ENCODE results near the gene SOX10. TPM values are rescaled to one million over a fixed set of nuclear protein-coding genes. Genes with fewer than 3 reads are reported as not detected.
"Not testable (repeated sequence)": the region's sequence is repeated elsewhere in the genome, so short reads cannot be mapped to it uniquely, and the experiment has no call there.

The SOX10 gene
- total and polyA plus RNA-seq, 2 donors (not counting 1 experiment from before 2014, with no cell fraction given): not detected

GRCh38 chr22:37951305-37951704 is 33.0 kb downstream of the SOX10 start:
- Histone ChIP-seq H3K27me3 (replicated peaks in 1 of 4; ENCODE audit: control extremely low read depth in 1 of 4, control insufficient read depth in 3 of 4, insufficient read depth in 4 of 4, low read length in 3 of 4) (peaks cover 2 to 14% (median 8%) of the 10 kb centered on the region in 4 experiments), H3K4me3 (ENCODE audit: control extremely low read depth in 1 of 5, extremely low read depth in 1 of 5, insufficient read depth in 1 of 5, low read depth in 2 of 5, low read length in 4 of 5) (no peak overlapping the region), H3K9me3 (ENCODE audit: control extremely low read depth in 1 of 3, control insufficient read depth in 2 of 3, insufficient read depth in 1 of 3, low read length in 2 of 3) (no peaks in the 10 kb centered on the region), H2AFZ (ENCODE audit: insufficient read depth, low read depth, low read length, poor library complexity, severe bottlenecking) (no peak overlapping the region), H3K79me2 (ENCODE audit: control insufficient read depth, insufficient read depth, low read length) (peaks cover 19% of the 10 kb centered on the region), H3K36me3 (replicated peaks in 1 of 2; ENCODE audit: control extremely low read depth in 1 of 2, control insufficient read depth in 1 of 2, extremely low read depth in 1 of 2, insufficient read depth in 2 of 2, low read length in 1 of 2) (no peaks in the 10 kb centered on the region), H4K20me1 (ENCODE audit: control insufficient read depth, insufficient read depth, low read length, poor library complexity, severe bottlenecking) (no peaks in the 10 kb centered on the region), H3K4me1 (ENCODE audit: control insufficient read depth in 2 of 2, insufficient read depth in 2 of 2, low read length in 2 of 2) (peaks cover 17 to 20% of the 10 kb centered on the region in 2 donors), H3K9ac (ENCODE audit: low read length) (no peak overlapping the region), H3K27ac (ENCODE audit: low read length in 2 of 2) (no peak overlapping the region), H3K4me2 (replicated peaks; ENCODE audit: low read depth, low read length, poor library complexity, severe bottlenecking) (no peak overlapping the region)
- Mint-ChIP-seq H3K4me3 (peak overlapping the region; percentile 50), H3K9me3 (ENCODE audit: insufficient read depth) (no peaks in the 10 kb centered on the region), H3K27ac (no peak overlapping the region), H3K4me1 (peaks cover 26% of the 10 kb centered on the region), H3K27me3 (peaks cover 14% of the 10 kb centered on the region)
- whole genome bisulfite sequencing (ENCODE audit: insufficient coverage): 87% methylated on average over 3 of the region's 8 CpGs
- ATAC-seq (ENCODE audit: low read depth) (no peak), DNase-seq (no peak)
- CTCF ChIA-PET: no interaction called here
- POLR2A ChIA-PET: no interaction called here
- intact Hi-C loops (cut with micrococcal nuclease): loop anchor here (5.0 kb wide), 1 partner anchor 134 kb away; no protein-coding TSS in a partner anchor
- TF ChIP-seq CTCF (IDR thresholded peaks at IDR 0.05) (no peak), EZH2 (IDR thresholded peaks at IDR 0.05; ENCODE audit: borderline replicate concordance, insufficient read depth, low read depth, low read length, poor library complexity, severe bottlenecking) (no peak)

GRCh38 chr22:37947142-37947795 is 37.1 kb downstream of the SOX10 start:
- H3K4me3 ChIP-seq (ENCODE audit: control extremely low read depth in 1 of 5, extremely low read depth in 1 of 5, insufficient read depth in 1 of 5, low read depth in 2 of 5, low read length in 4 of 5); H3K36me3 ChIP-seq (replicated peaks in 1 of 2; ENCODE audit: control extremely low read depth in 1 of 2, control insufficient read depth in 1 of 2, extremely low read depth in 1 of 2, insufficient read depth in 2 of 2, low read length in 1 of 2); H3K27ac ChIP-seq (ENCODE audit: low read length in 2 of 2); H3K4me3 Mint-ChIP-seq; H3K9me3 Mint-ChIP-seq (ENCODE audit: insufficient read depth); CTCF ChIA-PET; H3K4me1 Mint-ChIP-seq; H3K4me2 ChIP-seq (replicated peaks; ENCODE audit: low read depth, low read length, poor library complexity, severe bottlenecking); H3K27me3 ChIP-seq (replicated peaks in 1 of 4; ENCODE audit: control extremely low read depth in 1 of 4, control insufficient read depth in 3 of 4, insufficient read depth in 4 of 4, low read length in 3 of 4); H3K9me3 ChIP-seq (ENCODE audit: control extremely low read depth in 1 of 3, control insufficient read depth in 2 of 3, insufficient read depth in 1 of 3, low read length in 2 of 3); H3K79me2 ChIP-seq (ENCODE audit: control insufficient read depth, insufficient read depth, low read length); H3K27me3 Mint-ChIP-seq; H4K20me1 ChIP-seq (ENCODE audit: control insufficient read depth, insufficient read depth, low read length, poor library complexity, severe bottlenecking); H3K27ac Mint-ChIP-seq; H2AFZ ChIP-seq (ENCODE audit: insufficient read depth, low read depth, low read length, poor library complexity, severe bottlenecking); ATAC-seq (ENCODE audit: low read depth); POLR2A ChIA-PET; DNase-seq; intact Hi-C loops (cut with micrococcal nuclease); H3K9ac ChIP-seq (ENCODE audit: low read length); H3K4me1 ChIP-seq (ENCODE audit: control insufficient read depth in 2 of 2, insufficient read depth in 2 of 2, low read length in 2 of 2): not testable (repeated sequence)
- WGBS (ENCODE audit: insufficient coverage): 97% methylated on average over 9 of the region's 14 CpGs

- H3K27me3 Mint-ChIP-seq; H3K27ac Mint-ChIP-seq; H3K27me3 ChIP-seq (replicated peaks in 1 of 4; ENCODE audit: control extremely low read depth in 1 of 4, control insufficient read depth in 3 of 4, insufficient read depth in 4 of 4, low read length in 3 of 4); H3K27ac ChIP-seq (ENCODE audit: low read length in 2 of 2); H3K4me1 Mint-ChIP-seq; CTCF ChIA-PET; H3K4me3 Mint-ChIP-seq; ATAC-seq (ENCODE audit: low read depth); DNase-seq; H3K9me3 ChIP-seq (ENCODE audit: control extremely low read depth in 1 of 3, control insufficient read depth in 2 of 3, insufficient read depth in 1 of 3, low read length in 2 of 3); H3K4me1 ChIP-seq (ENCODE audit: control insufficient read depth in 2 of 2, insufficient read depth in 2 of 2, low read length in 2 of 2); H3K9ac ChIP-seq (ENCODE audit: low read length); H3K4me2 ChIP-seq (replicated peaks; ENCODE audit: low read depth, low read length, poor library complexity, severe bottlenecking); H2AFZ ChIP-seq (ENCODE audit: insufficient read depth, low read depth, low read length, poor library complexity, severe bottlenecking); H3K9me3 Mint-ChIP-seq (ENCODE audit: insufficient read depth); H3K79me2 ChIP-seq (ENCODE audit: control insufficient read depth, insufficient read depth, low read length); H4K20me1 ChIP-seq (ENCODE audit: control insufficient read depth, insufficient read depth, low read length, poor library complexity, severe bottlenecking); intact Hi-C loops (cut with micrococcal nuclease); H3K4me3 ChIP-seq (ENCODE audit: control extremely low read depth in 1 of 5, extremely low read depth in 1 of 5, insufficient read depth in 1 of 5, low read depth in 2 of 5, low read length in 4 of 5): not testable (repeated sequence)
- peaks cover 2 to 15% of the 10 kb centered on the region in 2 experiments for H3K36me3 ChIP-seq (replicated peaks in 1 of 2; ENCODE audit: control extremely low read depth in 1 of 2, control insufficient read depth in 1 of 2, extremely low read depth in 1 of 2, insufficient read depth in 2 of 2, low read length in 1 of 2)
- 98% methylated on average over 7 of the region's 11 CpGs for WGBS (ENCODE audit: insufficient coverage)
- POLR2A ChIA-PET: interaction anchor here (0.5 kb wide), 1 partner anchor 246 kb away, joined by 3 read pairs; no protein-coding TSS in a partner anchor
Measured at GRCh38 chr22:37944423-37944822, 39.9 kb downstream of the SOX10 start.
